ENCODE data around the gene FOSL1.

FOSL1 gene

DNA sequence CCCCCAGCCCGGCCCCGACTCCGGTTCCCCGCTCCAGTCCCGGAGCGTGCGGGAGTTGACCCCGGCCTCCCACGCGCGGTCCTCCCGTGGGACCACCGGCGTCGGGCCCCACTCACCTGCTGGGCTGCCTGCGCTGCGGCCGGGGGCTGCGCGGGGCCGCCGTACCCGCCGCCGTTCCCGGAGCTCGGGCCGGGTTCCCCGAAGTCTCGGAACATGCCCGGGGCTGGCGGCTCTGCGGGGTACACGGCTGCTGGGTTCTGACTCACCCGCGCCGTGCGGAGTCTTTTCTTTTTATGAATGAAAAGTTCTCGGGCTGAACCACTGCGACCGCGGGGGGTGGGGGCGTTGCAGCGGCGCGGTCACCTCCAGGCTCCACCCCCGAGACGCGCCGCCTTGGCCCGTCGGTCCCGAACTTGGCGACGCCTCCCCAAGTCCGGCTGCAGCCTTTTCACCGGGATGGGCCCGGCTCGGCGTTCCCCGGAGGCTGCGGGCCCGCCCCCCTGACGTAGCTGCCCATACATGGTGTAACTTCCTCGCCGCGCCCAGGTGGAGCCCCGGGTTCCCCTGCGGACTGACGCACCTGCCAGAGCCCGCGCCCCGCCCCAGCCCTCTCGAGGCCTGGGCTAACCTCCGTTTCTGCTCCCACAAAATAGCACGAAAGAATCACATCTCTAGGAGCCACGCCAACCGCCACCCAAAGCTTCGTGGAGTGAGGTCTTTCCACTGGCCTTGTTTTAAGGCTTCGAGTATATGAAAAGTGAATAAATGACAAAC is at the start of gene FOSL1:
FOSL1 (minus strand) TSS at position 264 of the 774 bp plus-strand sequence; CDS start at position 215, 49 bp downstream.
- TF ChIP-seq, protein P1, sequence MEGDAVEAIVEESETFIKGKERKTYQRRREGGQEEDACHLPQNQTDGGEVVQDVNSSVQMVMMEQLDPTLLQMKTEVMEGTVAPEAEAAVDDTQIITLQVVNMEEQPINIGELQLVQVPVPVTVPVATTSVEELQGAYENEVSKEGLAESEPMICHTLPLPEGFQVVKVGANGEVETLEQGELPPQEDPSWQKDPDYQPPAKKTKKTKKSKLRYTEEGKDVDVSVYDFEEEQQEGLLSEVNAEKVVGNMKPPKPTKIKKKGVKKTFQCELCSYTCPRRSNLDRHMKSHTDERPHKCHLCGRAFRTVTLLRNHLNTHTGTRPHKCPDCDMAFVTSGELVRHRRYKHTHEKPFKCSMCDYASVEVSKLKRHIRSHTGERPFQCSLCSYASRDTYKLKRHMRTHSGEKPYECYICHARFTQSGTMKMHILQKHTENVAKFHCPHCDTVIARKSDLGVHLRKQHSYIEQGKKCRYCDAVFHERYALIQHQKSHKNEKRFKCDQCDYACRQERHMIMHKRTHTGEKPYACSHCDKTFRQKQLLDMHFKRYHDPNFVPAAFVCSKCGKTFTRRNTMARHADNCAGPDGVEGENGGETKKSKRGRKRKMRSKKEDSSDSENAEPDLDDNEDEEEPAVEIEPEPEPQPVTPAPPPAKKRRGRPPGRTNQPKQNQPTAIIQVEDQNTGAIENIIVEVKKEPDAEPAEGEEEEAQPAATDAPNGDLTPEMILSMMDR (IDR thresholded peaks at IDR 0.05) = no peak

DNA sequence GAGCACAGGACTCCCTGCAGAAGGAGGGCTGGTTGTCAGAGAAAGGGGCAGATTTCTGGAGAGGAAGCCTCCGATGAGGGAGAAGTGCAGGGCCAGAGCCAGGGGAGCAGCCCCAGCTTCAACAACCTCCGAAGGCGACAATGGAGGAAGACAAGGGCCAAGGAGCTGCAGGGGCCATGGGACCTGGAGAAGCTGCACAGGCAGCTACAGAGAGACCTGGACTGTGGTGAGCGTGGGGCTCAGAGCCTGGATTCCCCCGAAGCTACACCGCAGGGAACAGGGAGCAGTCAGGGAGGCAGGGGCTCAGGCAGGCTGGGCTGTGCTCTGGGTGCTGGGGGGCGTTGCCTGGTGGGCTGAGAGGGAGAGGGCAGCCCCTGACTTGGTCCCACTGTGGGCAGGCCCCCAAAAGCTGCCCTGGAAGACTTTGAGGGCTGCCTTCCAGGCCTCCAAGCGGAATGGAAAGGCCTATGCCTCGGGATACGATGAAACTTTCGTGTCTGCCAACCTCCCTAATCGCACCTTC is 47.5 kb upstream of the FOSL1 start:
- TF ChIP-seq, protein P1 (IDR thresholded peaks at IDR 0.05) = no peak

DNA sequence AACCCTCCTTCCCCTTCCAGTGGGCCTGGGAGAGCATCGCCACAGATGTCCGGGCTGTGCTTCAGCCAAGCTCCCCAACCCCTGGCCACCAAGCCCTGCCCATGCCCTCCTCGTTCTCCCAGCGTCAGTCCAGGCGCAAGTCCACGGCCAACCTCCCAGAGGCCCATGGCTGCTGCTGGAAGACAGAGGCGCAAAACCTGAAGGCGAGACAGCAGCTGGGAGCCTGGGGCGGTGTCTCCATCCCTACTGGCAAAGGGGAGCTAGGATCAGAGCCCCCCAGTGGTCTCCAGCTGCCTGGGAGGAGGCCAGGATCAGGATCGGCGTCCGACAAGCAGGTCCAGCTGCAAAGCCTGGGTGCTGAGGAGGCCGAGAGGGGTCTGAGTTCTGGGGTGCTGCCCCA is 46.9 kb upstream of the FOSL1 start:
- TF ChIP-seq, protein P1 (IDR thresholded peaks at IDR 0.05) = no peak

DNA sequence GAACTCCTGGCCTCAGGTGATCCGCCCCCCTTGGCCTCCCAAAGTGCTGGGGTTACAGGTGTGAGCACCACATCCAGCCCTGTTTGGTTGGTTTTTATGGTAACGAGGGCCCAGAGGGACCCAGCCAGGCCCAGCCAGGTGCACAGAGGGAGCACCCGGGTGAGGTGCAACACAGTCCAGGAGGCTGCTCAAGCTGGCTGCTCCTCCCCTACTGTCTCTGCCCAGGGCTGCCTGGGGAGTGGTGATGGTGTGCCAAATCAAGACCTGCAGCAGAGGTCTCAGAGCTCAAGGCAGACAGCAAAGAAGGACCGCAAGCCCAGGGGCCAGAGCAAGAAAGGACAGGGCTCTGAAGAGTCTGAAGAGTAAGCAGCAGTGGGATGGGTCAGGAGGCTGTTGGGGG is 46.5 kb upstream of the FOSL1 start:
- TF ChIP-seq, protein P1 (IDR thresholded peaks at IDR 0.05) = no peak

DNA sequence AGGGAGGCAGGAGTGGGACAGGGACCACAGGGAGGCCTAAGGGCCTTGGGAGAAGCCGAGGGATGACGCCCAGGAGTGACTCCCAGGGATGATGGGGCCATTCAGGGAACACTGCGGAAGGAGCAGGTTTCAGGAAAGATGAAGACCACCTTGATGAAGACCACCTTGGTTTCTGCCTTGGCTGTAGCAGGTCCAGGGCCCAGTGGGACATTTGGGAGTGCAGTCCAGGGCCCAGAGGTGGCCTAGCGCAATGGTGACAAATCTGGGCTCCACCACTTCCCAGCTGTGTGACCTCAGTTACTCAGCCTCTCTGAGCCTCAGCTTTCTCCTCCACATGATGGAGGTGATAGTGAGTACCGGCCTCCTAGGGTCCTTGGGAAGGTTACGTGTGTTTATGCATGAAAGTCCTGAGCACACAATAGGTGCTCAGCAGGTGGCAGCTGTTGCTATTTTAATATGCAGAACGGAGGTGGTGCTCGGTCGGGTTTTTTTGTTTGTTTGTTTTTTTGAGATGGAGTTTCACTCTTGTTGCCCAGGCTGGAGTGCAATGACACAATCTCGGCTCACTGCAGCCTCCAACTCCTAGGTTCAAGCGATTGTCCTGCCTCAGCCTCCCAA is 45.9 kb upstream of the FOSL1 start:
- TF ChIP-seq, protein P1 (IDR thresholded peaks at IDR 0.05) = no peak

DNA sequence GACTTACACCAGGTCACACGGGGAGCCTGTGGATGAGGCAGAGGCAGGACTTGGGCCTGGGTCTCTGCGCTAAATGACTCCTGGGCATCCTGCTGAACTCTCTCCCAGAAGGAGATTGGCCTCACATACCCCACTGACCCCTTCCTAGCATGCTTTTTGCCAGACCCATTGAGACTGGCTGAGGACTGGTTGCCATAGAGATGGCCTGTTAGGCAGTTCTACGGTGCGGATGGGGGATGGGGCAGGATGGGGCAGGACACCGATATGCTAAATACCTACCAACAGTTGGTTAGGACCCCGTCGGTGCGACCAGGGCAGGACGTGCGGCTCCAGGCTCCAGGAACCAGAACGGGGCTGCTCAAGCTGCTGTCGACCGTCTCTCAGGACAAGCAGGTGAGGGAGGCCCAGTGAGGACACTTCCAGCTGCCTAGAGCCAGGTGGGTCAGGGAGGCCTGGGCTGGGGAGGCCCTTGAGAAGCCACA is 45.3 kb upstream of the FOSL1 start, which contains the start of gene TSGA10IP:
TSGA10IP (plus strand) TSS at position 51 of the 482 bp plus-strand sequence; CDS start at position 247, 196 bp downstream.
- TF ChIP-seq, protein P1 (IDR thresholded peaks at IDR 0.05) = no peak

DNA sequence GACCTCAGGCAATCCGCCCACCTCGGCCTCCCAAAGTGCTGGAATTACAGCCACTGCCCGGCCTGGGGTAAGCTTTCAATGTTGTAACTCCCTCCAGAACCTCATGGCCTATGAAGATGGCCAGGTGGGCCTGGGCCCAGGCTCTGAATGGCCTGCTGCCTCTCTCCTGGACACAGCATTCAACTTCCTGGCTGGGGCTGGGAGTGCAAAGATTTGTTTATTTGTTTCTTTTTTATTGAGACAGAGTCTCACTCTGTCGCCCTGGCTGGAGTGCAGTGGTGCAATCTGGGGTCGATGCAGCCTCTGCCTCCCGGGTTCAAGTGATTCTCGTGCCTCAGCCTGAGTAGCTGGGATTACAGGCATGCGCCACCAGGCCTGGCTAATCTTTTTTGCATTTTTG is 44.6 kb upstream of the FOSL1 start:
- TF ChIP-seq, protein P1 (IDR thresholded peaks at IDR 0.05) = no peak
